ENCODE data around the gene PRRT2.
"Not testable (repeated sequence)": the region's sequence is repeated elsewhere in the genome, so short reads cannot be mapped to it uniquely, and the experiment has no call there.

Gene PRRT2

GRCh38 chr16:29769507-29769906, 42.5 kb upstream of the PRRT2 start:
- DNase-seq: no peak
- H3K36me3 ChIP-seq (replicated peaks): no peaks in the 10 kb centered on the region
- no peak for TF ChIP-seq CTCF (IDR thresholded peaks at IDR 0.05; ENCODE audit: low read depth, low read length, missing control alignments)
- in situ Hi-C loops (cut with HindIII; ENCODE audit: low pct_ligation_motif_present, low sequenced_read_pairs): no loop called here
- H3K4me3 ChIP-seq (ENCODE audit: low read depth, low read length): no peak overlapping the region
- no peaks in the 10 kb centered on the region for H3K27me3 ChIP-seq (replicated peaks)
- no peak overlapping the region for H3K27ac ChIP-seq

GRCh38 chr16:29770250-29770929, 41.6 kb upstream of the PRRT2 start:
- Histone ChIP-seq H3K36me3 (replicated peaks) (no peaks in the 10 kb centered on the region), H3K4me3 (ENCODE audit: low read depth, low read length) (no peak overlapping the region), H3K27me3 (replicated peaks) (no peaks in the 10 kb centered on the region), H3K27ac (no peak overlapping the region)
- in situ Hi-C loops (cut with HindIII; ENCODE audit: low pct_ligation_motif_present, low sequenced_read_pairs): no loop called here
- TF ChIP-seq CTCF (IDR thresholded peaks at IDR 0.05; ENCODE audit: low read depth, low read length, missing control alignments): no peak
- DNase-seq: no peak

- H3K4me3 ChIP-seq (ENCODE audit: low read depth, low read length); in situ Hi-C loops (cut with HindIII; ENCODE audit: low pct_ligation_motif_present, low sequenced_read_pairs): not testable (repeated sequence)
These were observed 39.7 kb upstream of the PRRT2 start for GRCh38 chr16:29772330-29772729.

GRCh38 chr16:29774730-29775129, 37.3 kb upstream of the PRRT2 start:
- in situ Hi-C loops (cut with HindIII; ENCODE audit: low pct_ligation_motif_present, low sequenced_read_pairs): no loop called here
- Histone ChIP-seq H3K4me3 (ENCODE audit: low read depth, low read length) (no peak overlapping the region), H3K27me3 (replicated peaks) (no peaks in the 10 kb centered on the region), H3K36me3 (replicated peaks) (no peaks in the 10 kb centered on the region), H3K27ac (no peak overlapping the region)
- DNase-seq: no peak
- no peak for TF ChIP-seq CTCF (IDR thresholded peaks at IDR 0.05; ENCODE audit: low read depth, low read length, missing control alignments)

More at GRCh38 chr16:29772330-29772729, 39.7 kb upstream of the PRRT2 start:
- H3K36me3 ChIP-seq (replicated peaks); H3K27ac ChIP-seq; H3K27me3 ChIP-seq (replicated peaks); DNase-seq: not testable (repeated sequence)

- TF ChIP-seq CTCF (IDR thresholded peaks at IDR 0.05; ENCODE audit: low read depth, low read length, missing control alignments): no peak
- DNase-seq: peak; percentile 14
- no peaks in the 10 kb centered on the region for H3K27me3 ChIP-seq (replicated peaks)
- no peak overlapping the region for H3K4me3 ChIP-seq (ENCODE audit: low read depth, low read length)
- H3K36me3 ChIP-seq (replicated peaks): no peaks in the 10 kb centered on the region
- no peak overlapping the region for H3K27ac ChIP-seq
- in situ Hi-C loops (cut with HindIII; ENCODE audit: low pct_ligation_motif_present, low sequenced_read_pairs): no loop called here
These were observed 36.1 kb upstream of the PRRT2 start for GRCh38 chr16:29775742-29776408.

GRCh38 chr16:29777576-29778350, 34.2 kb upstream of the PRRT2 start, which contains the start of gene ZG16:
ZG16 (plus strand) TSS chr16:29778256; CDS start chr16:29779267, 1,011 bp downstream.
- in situ Hi-C loops (cut with HindIII; ENCODE audit: low pct_ligation_motif_present, low sequenced_read_pairs): no loop called here
- no peak within 1 kb of the TSS for H3K27ac ChIP-seq
- DNase-seq: no peak
- no peak for TF ChIP-seq CTCF (IDR thresholded peaks at IDR 0.05; ENCODE audit: low read depth, low read length, missing control alignments)
- H3K4me3 ChIP-seq (ENCODE audit: low read depth, low read length): no peak within 1 kb of the TSS
- no peaks in the 10 kb centered on the region for H3K27me3 ChIP-seq (replicated peaks)
- H3K36me3 ChIP-seq (replicated peaks): no peaks in the 10 kb centered on the region
